Esophagus squamous epithelium (tissue), 5 donors: ENCODE data around the gene FURIN. TPM values are rescaled to one million over a fixed set of nuclear protein-coding genes. Genes with fewer than 3 reads are reported as not detected.
A peak's percentile ranks its signal among the peaks of the same experiment; 100 is the strongest.

Experiments
- DNase-seq: peaks from one replicate; lab custom pipeline; 2025; lab: John Stamatoyannopoulos, UW
- H3K27ac ChIP-seq, 4 donors: fragments of 200-600 bp; sonication (generic); one replicate each; pipeline ENCODE4 v1.5.1; 2016 to 2019; ENCODE audit warnings: mild to moderate bottlenecking in 1 of 4
- H3K27me3 ChIP-seq, 4 donors: fragments of 200-600 bp; sonication (generic); 1 replicate in 3 of 4; 2 replicates in 1 of 4; pipeline versions ENCODE4 v1.5.1 to v1.6.0; 2017 to 2021; ENCODE audit warnings: antibody characterized with exemption in 1 of 4
- H3K36me3 ChIP-seq, 3 donors: fragments of 200-600 bp; sonication (generic); one replicate each; pipeline ENCODE4 v1.5.1; 2016 to 2019
- H3K4me1 ChIP-seq, 3 donors: fragments of 200-600 bp; sonication (generic); one replicate each; pipeline ENCODE4 v1.5.1; 2017 to 2019
- H3K4me3 ChIP-seq, 4 donors: fragments of 200-600 bp; sonication (generic); 1 replicate in 3 of 4; 2 replicates in 1 of 4; pipeline ENCODE4 v1.5.1; 2016 to 2019; ENCODE audit warnings: mild to moderate bottlenecking in 2 of 4, moderate library complexity in 1 of 4
- H3K9me3 ChIP-seq, 3 donors: fragments of 200-600 bp; sonication (generic); one replicate each; pipeline ENCODE4 v1.5.1; 2016 to 2019
- CTCF ChIP-seq, 6 experiments: fragments of 450-650 bp in 4 of 6; fragments of 200-600 bp in 2 of 6; sonication (generic) in 2 of 6; IDR thresholded peaks; one replicate each; pipeline ENCODE4 v1.5.1; 2016 to 2019; ENCODE audit warnings: antibody characterized with exemption in 6 of 6, mild to moderate bottlenecking in 4 of 6, moderate library complexity in 4 of 6
- POLR2A ChIP-seq, 4 donors: fragments of 450-650 bp; IDR thresholded peaks; one replicate each; pipeline ENCODE4 v1.6.1; 2017; ENCODE audit warnings: antibody characterized with exemption in 4 of 4, mild to moderate bottlenecking in 4 of 4, moderate library complexity in 3 of 4
- WGBS, 2 donors: methylation state at CpG; one replicate each; pipeline ENCODE4 v1.1.5; 2018; 5-methylcytosine and 5-hydroxymethylcytosine counted together
- intact Hi-C: fragments of 100-400 bp; cut with DNase I; formaldehyde crosslinking; loops from one replicate; pipeline ENCODE4 v1.15.0; 2022
- total RNA-seq, 4 donors: library from RNA; depleted of rRNA; stranded (reverse); fragments of >200 nt; gene quantifications; one replicate each; pipeline ENCODE4 v1.1.0, GENCODE V29; 2016
- donor health status: DM: yes; HTN: yes; CAD: no.

Gene FURIN
- total RNA-seq, 4 donors from 2014 or later = 27.7 to 43.3 (median 38.5) TPM

GRCh38 chr15:90879730-90880366 is 11.5 kb downstream of the FURIN start:
- H3K27me3 ChIP-seq = no peaks in the 10 kb centered on the region
- no peak for TF ChIP-seq POLR2A (IDR thresholded peaks at IDR 0.05)
- no peak for TF ChIP-seq CTCF (IDR thresholded peaks at IDR 0.05)
- intact Hi-C loops = loop anchor here (10.0 kb wide), 1 partner anchor 165 kb away; the partner anchor contains the start of gene BLM
- H3K9me3 ChIP-seq = no peaks in the 10 kb centered on the region
- DNase-seq = no peak
- H3K36me3 ChIP-seq = peaks cover 41 to 81% (median 49%) of the 10 kb centered on the region in 3 donors
- no peak overlapping the region for H3K27ac ChIP-seq
- WGBS, 2 donors = 69 to 96% methylated on average over 5 to 25 of the region's 35 CpGs
- H3K4me3 ChIP-seq = no peak overlapping the region
- H3K4me1 ChIP-seq = peaks cover 12 to 21% (median 19%) of the 10 kb centered on the region in 3 donors

DNA sequence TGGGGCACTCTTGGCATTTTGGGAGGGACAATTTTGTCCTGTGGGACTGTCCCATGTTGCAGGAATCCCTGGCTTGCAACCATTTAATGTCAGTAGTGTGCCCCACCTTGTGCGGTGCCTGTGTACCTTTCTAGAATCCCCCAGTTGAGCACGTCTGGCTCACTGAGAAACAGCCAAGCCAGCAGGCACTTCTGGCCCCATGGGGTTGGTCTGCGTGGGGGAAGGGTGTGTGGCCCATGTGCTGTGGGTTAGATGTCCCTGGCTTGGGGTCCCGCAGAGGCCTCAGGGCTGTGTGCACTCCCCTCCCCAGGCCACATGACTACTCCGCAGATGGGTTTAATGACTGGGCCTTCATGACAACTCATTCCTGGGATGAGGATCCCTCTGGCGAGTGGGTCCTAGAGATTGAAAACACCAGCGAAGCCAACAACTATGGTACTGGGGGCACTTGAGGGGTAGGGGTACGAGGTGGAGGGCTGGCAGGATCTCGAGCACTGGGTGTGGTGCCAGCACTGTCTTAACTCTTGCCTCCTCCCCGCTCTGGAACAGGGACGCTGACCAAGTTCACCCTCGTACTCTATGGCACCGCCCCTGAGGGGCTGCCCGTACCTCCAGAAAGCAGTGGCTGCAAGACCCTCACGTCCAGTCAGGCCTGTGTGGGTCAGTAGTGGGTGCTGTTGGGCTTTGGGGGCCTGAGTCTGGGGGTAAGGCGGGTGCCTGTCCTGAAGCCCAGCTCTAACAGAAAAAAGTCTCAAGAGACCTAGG is 12.2 kb downstream of the FURIN start:
- no peak for DNase-seq
- intact Hi-C loops = loop anchor here (10.0 kb wide), 1 partner anchor 166 kb away; the partner anchor contains the start of gene BLM
- H3K9me3 ChIP-seq = no peaks in the 10 kb centered on the region

GRCh38 chr15:90881181-90881977 is 13.0 kb downstream of the FURIN start:
- H3K27ac ChIP-seq = no peak overlapping the region
- H3K36me3 ChIP-seq = peaks cover 38 to 66% (median 42%) of the 10 kb centered on the region in 3 donors
- WGBS, 2 donors = 66 to 89% methylated on average over 3 to 6 of the region's 35 CpGs
- H3K4me1 ChIP-seq = peaks cover 28 to 37% (median 34%) of the 10 kb centered on the region in 3 donors
- intact Hi-C loops = loop anchor here (10.0 kb wide), 1 partner anchor 167 kb away; the partner anchor contains the start of gene BLM
- no peak for DNase-seq
- no peaks in the 10 kb centered on the region for H3K27me3 ChIP-seq
- TF ChIP-seq CTCF (IDR thresholded peaks at IDR 0.05) (no peak), POLR2A (IDR thresholded peaks at IDR 0.05) (no peak)
- no peaks in the 10 kb centered on the region for H3K9me3 ChIP-seq
- no peak overlapping the region for H3K4me3 ChIP-seq

More for the DNA sequence above, 12.2 kb downstream of the FURIN start:
- Histone ChIP-seq H3K4me3 (no peak overlapping the region), H3K27ac (no peak overlapping the region), H3K4me1 (peaks cover 19 to 28% (median 26%) of the 10 kb centered on the region in 3 donors), H3K36me3 (peaks cover 41 to 74% (median 49%) of the 10 kb centered on the region in 3 donors), H3K27me3 (no peaks in the 10 kb centered on the region)
- TF ChIP-seq POLR2A (IDR thresholded peaks at IDR 0.05) (no peak), CTCF (IDR thresholded peaks at IDR 0.05) (no peak)
- WGBS, 2 donors = 88 to 92% methylated on average over 5 of the region's 16 CpGs

GRCh38 chr15:90881978-90882721 is 13.8 kb downstream of the FURIN start:
- intact Hi-C loops = loop anchor here (10.0 kb wide), 1 partner anchor 167 kb away; the partner anchor contains the start of gene BLM
- no peaks in the 10 kb centered on the region for H3K9me3 ChIP-seq
- DNase-seq = no peak
- H3K4me3 ChIP-seq = no peak overlapping the region
- H3K27me3 ChIP-seq = no peaks in the 10 kb centered on the region
- H3K27ac ChIP-seq = peak overlapping the region in 1 of 4 donors; percentile 1
- no peak for TF ChIP-seq POLR2A (IDR thresholded peaks at IDR 0.05)
- no peak for TF ChIP-seq CTCF (IDR thresholded peaks at IDR 0.05)
- 83 to 100% methylated on average over 4 to 8 of the region's 19 CpGs for WGBS, 2 donors
- peaks cover 29 to 43% (median 37%) of the 10 kb centered on the region in 3 donors for H3K4me1 ChIP-seq
- peaks cover 31 to 65% (median 34%) of the 10 kb centered on the region in 3 donors for H3K36me3 ChIP-seq
